Neutrophil (primary cell): ENCODE results near the gene USP22.

Experiments
- H3K27ac ChIP-seq: fragments of 200-600 bp; sonication (generic); 2 replicates; pipeline ENCODE4 v1.5.1; 2016; ENCODE audit warnings: mild to moderate bottlenecking, moderate library complexity
- H3K27me3 ChIP-seq: fragments of 200-600 bp; sonication (generic); 2 replicates; pipeline ENCODE4 v1.6.0; 2016; ENCODE audit warnings: mild to moderate bottlenecking
- H3K36me3 ChIP-seq: fragments of 200-600 bp; sonication (generic); 2 replicates; pipeline ENCODE4 v1.5.1; 2017
- H3K4me1 ChIP-seq, 2 experiments: fragments of 200-600 bp in 1 of 2; sonication (generic) in 1 of 2; 1 replicate in 1 of 2; 2 replicates in 1 of 2; pipeline versions ENCODE4 v1.5.1 to v1.6.1; 2013 to 2016; ENCODE audit warnings: low read depth in 1 of 2, low read length in 1 of 2, mild to moderate bottlenecking in 1 of 2, moderate library complexity in 1 of 2; ENCODE audit not compliant: control insufficient read depth in 1 of 2, insufficient read depth in 1 of 2
- H3K4me3 ChIP-seq, 2 experiments: fragments of 200-600 bp in 1 of 2; sonication (generic) in 1 of 2; 1 replicate in 1 of 2; 2 replicates in 1 of 2; pipeline ENCODE4 v1.5.1; 2013 to 2016; ENCODE audit warnings: low read depth in 1 of 2, low read length in 1 of 2, mild to moderate bottlenecking in 1 of 2, moderate library complexity in 1 of 2
- H3K9me3 ChIP-seq: fragments of 200-600 bp; sonication (generic); 2 replicates; pipeline ENCODE4 v1.5.1; 2016
- TF ChIP-seq, protein P1 (sequence below): fragments of 200-600 bp; sonication (generic); IDR thresholded peaks from 2 replicates; pipeline ENCODE4 v1.5.1; 2016; ENCODE audit warnings: antibody characterized with exemption

Gene USP22

DNA sequence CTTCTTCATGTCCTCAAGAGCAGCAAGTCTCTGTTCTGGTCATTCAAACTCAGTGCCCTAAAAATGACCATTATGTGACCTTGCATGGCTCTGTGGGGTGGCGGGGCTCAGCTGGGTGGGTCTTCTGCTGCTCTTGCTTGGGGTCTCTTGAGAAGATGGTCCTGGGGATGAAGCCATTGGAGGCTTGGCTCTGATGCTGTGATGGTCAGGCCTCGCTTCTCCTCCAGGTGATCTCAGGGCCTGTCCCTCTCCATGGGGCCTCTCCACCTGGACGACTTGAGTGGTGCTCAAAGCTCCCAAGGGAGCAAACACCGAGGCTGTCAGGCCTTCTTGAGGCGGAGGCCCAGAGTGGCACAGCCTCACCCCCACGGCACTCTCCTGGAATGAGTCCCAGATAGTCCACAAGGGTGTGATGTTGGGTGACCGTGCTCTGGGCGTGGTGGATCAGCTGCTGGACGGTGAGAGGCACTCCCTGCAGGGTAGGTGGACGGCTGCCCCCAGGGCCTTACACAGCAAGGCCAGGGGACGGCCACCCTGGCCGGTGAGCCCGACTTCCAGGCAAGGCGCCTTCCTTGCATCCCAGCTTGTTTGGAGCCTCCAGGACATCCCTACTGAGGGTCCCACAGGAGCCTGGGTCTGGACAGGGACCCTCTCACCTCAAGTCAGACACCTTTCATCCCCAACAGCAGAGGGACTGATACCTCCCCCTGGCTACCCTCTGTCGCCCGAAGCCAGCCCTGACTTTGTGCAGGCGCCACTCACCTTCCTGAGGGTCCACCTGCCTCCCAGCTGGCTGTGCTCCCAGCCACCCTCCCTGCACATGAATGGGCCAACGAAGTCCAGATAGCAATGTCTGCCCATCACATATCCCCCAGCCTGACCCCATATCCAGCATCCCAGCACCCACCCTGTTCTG, 48.7 kb downstream of the USP22 start:
- H3K4me3 ChIP-seq: no peak overlapping the region
- TF ChIP-seq, protein P1, sequence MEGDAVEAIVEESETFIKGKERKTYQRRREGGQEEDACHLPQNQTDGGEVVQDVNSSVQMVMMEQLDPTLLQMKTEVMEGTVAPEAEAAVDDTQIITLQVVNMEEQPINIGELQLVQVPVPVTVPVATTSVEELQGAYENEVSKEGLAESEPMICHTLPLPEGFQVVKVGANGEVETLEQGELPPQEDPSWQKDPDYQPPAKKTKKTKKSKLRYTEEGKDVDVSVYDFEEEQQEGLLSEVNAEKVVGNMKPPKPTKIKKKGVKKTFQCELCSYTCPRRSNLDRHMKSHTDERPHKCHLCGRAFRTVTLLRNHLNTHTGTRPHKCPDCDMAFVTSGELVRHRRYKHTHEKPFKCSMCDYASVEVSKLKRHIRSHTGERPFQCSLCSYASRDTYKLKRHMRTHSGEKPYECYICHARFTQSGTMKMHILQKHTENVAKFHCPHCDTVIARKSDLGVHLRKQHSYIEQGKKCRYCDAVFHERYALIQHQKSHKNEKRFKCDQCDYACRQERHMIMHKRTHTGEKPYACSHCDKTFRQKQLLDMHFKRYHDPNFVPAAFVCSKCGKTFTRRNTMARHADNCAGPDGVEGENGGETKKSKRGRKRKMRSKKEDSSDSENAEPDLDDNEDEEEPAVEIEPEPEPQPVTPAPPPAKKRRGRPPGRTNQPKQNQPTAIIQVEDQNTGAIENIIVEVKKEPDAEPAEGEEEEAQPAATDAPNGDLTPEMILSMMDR: no peak
- no peaks in the 10 kb centered on the region for H3K27me3 ChIP-seq
- H3K36me3 ChIP-seq: peaks cover 11% of the 10 kb centered on the region
- H3K27ac ChIP-seq: no peak overlapping the region
- H3K4me1 ChIP-seq: no peaks in the 10 kb centered on the region
- no peaks in the 10 kb centered on the region for H3K9me3 ChIP-seq

DNA sequence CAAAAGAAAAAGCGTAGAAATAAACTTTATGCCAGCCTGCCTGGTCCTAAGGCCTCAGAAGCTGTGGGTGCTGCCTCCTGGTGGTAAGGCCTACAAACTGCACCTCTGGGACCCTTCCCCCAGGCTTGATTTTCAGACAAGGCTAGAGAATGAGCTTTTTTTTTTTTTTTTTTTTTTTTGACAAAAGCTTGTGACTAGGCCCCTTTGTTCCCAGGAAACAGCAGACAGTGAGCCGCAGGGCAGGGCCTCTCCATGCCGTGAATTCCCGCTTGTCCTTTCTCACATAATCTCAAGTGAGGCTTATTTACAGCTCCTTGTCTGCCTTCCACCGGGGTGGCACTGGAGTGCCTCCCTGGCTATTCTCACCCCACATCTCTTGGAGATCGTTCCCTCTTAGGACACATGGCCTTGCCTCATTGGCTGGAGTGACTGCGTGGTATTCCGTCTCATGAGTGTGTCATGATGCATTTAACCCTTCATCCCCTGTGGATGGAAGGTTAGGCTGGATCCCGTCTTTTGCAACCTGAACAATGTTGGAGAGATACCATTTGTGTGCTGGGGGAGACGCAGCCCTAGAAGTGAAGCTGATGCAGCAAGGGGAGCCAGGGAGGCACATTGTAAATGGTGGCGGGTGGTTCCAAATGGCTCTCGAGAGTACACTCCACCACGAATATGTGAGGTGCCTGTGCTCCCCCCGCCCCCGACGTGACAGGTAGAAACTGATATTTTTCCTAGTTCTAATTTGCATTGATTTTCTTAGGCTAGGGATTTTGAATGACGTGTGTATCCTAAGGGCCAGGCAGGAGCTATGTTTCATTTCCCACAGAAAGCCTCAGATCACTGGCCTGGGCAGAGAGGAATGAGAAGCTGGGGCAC, 49.6 kb downstream of the USP22 start:
- Histone ChIP-seq H3K4me3 (no peak overlapping the region), H3K27me3 (no peaks in the 10 kb centered on the region), H3K9me3 (no peaks in the 10 kb centered on the region), H3K27ac (no peak overlapping the region), H3K4me1 (no peaks in the 10 kb centered on the region), H3K36me3 (peaks cover 2% of the 10 kb centered on the region)
- TF ChIP-seq, protein P1: peak; percentile 72

DNA sequence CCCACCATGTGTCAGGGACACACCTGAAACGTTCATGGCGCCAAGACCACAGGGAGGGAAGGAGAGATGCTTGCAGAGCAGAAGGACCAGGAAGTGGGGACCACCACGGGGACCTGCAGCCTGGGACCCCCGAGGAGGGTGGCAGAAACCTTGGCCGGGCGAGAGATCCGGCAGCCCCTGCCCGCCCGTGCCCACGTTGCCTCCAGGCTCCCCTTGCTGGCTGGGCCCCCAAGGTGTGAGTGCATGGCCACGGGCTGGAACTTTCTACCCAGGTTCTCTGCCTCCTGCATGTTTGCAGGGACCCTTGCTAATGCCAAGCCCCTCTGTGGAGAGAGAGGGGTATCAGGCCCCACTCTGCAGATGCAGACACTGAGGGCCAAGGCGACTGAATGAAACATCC, 50.4 kb downstream of the USP22 start:
- H3K4me1 ChIP-seq: no peaks in the 10 kb centered on the region
- H3K36me3 ChIP-seq: no peaks in the 10 kb centered on the region
- no peaks in the 10 kb centered on the region for H3K9me3 ChIP-seq
- H3K27ac ChIP-seq: no peak overlapping the region
- TF ChIP-seq, protein P1: no peak
- H3K4me3 ChIP-seq: no peak overlapping the region
- H3K27me3 ChIP-seq: no peaks in the 10 kb centered on the region

DNA sequence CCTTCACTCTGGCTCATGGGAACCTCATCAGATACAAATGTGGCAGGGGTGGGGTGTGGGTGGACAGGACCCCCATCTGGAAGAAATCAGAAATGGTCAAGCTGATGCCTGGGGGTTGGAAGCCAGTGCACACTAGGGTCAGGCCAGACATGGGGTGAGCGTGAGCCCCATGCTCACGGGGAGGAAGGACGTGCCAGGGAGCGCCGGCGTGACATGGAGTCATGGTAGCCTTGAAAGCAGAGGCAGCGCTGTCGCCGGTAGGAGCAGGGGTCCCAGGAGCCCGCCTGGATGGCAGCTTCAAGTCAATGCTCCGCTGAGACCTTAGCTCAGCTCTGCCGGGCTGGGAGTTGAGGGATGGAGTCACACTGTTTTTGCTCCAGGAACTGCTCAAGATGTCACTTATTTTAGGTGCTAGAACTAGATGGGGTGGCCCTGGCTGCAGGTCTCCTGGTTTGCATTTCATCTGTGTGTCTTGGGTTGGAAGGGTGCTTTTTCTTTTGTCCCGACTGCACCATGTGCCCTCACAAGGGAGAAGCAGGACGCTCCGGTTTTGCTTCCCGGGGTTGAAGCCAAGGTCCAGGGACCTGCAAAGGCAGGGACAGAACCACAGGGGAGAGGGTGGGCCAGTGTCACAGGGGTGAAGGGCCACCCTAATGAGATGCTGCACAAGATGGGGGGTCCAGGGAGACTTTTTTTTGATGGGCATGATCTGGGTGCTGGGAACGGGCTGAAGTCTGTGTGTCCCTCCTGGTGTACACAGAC, 51.4 kb downstream of the USP22 start:
- TF ChIP-seq, protein P1: no peak
- no peak overlapping the region for H3K4me3 ChIP-seq
- H3K27ac ChIP-seq: no peak overlapping the region
- no peaks in the 10 kb centered on the region for H3K4me1 ChIP-seq
- H3K36me3 ChIP-seq: no peaks in the 10 kb centered on the region
- H3K27me3 ChIP-seq: no peaks in the 10 kb centered on the region
- H3K9me3 ChIP-seq: no peaks in the 10 kb centered on the region
